Hematopoietic multipotent progenitor cell (in vitro differentiated cells): ENCODE data around the gene VAX1. TPM values are rescaled to one million over a fixed set of nuclear protein-coding genes. Genes with fewer than 3 reads are reported as not detected.
"Not testable (repeated sequence)": the region's sequence is repeated elsewhere in the genome, so short reads cannot be mapped to it uniquely, and the experiment has no call there.

ENCODE experiments used
- DNase-seq, 3 donors: peaks; one replicate each; pipeline ENCODE4 v3.0.0-alpha.2; 2011 to 2015; ENCODE audit warnings: low read depth in 2 of 3, low spot score in 2 of 3
- total RNA-seq: library from RNA; depleted of rRNA; stranded (reverse); fragments of >200 nt; gene quantifications from one replicate; pipeline ENCODE4 v1.2.3, GENCODE V29; 2012

The VAX1 gene
- total RNA-seq: under 0.01 TPM

GRCh38 chr10:117137911-117138642 is at the start of gene VAX1:
Gene VAX1 (minus strand): TSS chr10:117138270. CDS start chr10:117138056, 214 bp downstream.
- DNase-seq: peak in 1 of 3 donors; percentile 16

DNA sequence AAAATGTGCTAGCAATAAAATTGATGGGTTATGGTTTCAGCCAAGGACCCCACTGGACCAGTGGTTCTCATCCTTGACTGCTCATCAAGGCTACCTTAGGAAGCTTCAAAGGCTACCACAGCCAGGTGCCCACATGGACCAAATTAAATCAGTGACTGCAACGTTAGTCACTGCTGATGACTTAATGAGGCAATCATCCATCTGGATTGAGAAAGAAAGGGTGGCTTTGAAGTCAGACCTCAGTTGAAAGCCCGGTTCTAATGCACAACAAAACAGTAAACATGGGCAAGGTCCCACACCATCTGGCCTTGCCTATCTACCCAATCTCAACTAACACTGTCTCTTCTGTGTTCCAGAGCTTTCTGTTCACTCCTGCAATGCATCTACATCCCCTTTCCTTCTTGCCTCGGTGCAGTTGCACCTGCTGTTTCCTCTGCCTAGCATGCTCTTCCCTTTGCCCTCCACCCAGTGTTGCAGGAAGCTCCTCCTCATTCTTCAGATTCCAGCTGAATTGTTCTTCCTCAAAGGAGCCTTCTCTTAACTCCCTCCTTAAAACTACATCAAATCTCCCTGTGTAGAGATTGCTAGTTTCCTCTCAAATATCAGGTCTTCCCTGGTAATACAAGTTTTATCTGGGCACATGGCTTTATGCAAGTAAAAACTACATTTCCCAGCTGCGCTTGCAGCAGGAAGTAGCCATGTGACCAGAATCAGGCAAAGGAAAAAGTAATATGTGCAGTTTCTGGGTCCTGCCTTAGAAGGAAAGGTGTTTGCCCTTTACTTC is 49.0 kb upstream of the VAX1 start:
- no peak for DNase-seq

DNA sequence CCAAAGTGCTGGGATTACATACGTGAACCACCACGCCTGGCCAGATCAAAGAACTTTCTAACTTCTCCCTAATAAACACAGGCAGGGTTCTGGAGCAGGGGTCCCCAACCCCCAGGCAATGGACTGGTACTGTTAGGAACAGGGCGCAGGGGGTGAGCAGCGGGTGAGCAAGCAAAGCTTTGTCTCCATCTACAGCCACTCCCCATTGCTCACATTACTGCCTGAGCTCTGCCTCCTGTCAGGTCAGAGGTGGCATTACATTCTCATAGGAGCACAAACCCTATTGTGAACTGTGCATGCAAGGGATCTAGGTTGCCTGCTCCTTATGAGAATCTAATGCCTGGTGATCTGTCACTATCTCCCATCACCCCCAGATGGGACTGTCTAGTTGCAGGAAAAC is 47.7 kb upstream of the VAX1 start:
- not testable (repeated sequence) for DNase-seq

DNA sequence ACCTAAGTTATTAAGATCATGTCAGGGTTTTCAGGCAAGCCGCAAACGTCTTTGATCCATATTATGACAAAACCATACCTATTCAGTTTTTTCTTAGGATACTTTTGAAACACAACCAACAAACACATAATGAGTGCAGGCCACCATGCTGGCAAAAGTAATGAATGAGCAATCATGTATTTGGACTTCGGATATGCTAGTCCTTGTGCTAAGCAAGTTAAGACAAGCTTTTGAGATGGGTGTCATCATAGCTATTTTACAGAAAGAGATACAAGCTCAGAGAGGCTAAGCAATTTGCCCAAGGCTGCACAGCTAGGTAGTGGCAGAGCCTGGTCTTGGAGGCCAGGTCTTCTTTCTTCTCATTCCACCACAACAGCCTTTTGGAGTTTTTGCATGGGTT is 46.8 kb upstream of the VAX1 start:
- no peak for DNase-seq

DNA sequence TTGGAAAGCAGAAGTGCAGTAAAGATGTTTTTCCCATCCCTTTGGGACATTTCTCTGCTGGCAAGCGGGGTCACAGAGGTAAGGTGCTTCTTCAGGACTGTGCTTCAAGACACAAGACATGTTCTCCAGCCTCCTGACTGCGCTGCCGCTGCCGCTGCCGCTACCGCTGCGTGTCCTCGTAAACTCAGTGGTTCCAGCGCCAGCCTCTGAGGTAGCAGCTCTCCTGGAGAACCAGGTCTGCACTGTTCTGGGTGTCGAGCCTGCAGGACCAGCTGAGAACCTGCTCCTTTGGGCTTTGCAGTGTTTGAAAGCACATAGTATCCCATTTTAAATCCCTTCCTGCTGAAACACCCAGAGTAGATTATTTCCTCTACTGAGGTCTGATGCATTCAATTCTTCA is 46.2 kb upstream of the VAX1 start:
- no peak for DNase-seq

DNA sequence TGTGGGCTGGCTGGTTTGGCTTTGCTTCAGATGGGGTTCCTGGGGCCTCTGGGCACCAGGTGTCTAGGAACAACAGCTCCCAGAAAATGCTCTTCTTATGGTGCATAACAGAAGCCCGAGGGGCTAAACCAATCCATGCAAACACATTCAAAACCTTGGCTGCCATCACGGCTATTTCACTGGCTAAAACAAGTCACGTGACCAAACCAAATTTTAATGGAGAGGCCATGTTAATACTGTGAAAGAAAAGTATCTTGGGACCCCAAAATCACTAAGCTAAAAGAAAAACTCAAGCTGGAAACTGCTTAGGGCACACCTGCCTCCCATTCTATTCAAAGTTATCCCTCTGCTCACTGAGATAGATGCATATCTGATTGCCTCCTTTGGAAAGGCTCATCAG is 40.1 kb upstream of the VAX1 start:
- DNase-seq: no peak

DNA sequence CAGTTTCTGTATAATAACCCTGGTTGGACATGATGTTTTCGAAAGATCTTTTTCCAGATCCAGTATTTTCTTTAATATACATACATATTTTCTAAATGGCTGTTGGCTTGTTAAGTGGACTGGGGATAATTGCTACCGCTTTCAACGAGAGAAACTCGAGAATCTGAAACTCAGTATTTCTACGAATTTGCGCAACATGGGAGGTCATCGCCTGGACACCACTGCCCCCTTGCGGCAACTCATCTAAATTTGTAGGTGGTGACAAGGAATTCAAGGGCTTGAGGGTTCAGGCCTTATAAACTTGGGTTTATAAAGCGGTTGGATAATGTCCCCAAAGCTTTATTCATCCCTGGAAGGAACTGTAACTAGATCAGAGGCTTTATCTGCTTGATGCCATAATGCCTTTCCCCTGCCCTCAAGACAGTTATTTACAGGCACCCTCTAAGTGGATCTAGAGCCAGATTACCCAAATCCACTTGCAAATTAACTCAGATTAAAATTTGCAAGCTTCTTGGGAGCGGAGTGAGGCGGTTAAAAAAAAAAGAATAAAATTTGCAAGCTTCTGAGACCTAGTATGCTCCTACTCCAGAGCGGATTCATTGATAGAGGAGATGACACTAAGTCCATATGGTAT is 37.9 kb upstream of the VAX1 start:
- DNase-seq: peak; percentile 50 to 90 (median 76)

GRCh38 chr10:117175215-117175900 is 37.3 kb upstream of the VAX1 start:
- no peak for DNase-seq

DNA sequence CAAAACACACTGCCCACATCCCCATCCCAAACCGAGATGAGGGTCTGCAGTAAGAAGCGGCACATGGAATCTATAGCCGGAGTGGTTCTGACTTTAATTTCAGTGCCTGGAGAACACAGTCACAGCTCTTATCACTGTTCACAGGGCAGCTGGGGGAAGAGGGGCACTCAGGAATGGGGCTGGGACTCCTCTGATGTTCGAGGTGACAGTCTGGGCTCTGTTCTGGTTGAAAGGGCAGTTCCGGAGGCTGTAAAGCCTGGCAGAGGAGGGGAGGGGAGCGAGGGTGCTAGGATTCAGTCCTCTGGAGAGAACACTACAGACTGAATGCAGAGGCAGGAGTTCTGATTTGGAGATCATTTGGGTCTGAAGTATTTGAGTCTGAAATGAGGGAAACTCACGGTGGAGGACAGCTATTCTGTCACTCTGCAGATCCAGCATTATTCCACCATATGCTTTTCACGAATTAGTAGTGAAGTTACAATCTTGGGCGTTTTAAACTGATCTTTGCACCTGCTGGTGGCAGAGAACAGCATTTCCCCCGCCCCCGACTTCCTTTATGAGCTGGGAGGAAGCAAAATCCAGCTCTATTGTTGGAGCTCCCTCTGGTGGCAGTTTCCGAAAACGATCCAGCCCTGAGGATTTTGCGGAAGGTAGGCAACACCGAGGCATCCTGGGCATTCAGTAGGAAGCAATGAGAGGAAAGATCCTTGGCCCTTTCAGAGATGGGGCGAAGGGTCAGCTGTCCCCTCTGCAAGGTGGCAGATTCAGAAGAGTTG is 36.6 kb upstream of the VAX1 start:
- peak; percentile 69 to 93 (median 85) for DNase-seq

- no peak for DNase-seq
Measured at GRCh38 chr10:117170244-117170643, 32.2 kb upstream of the VAX1 start.

GRCh38 chr10:117169480-117169879 is 31.4 kb upstream of the VAX1 start:
- DNase-seq: no peak

DNA sequence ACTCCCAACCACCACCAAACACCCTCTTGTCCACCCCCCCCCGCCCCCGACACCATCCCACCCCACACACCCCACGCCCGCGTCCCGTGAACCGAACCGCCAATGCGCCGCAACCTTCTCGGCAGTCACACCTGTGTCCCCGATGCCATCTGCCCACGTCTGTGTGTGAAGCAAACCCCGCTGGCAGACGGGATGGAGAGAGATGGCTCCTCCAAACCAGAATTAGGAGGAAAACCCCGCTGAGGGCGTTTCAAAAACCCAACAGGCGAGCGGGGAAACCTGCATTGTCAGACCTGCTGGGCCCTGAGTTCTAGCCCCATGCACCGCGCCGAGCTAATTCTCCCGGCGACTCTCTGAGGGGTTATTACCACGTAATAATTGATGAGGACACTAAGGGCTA is 30.7 kb upstream of the VAX1 start:
- no peak for DNase-seq

DNA sequence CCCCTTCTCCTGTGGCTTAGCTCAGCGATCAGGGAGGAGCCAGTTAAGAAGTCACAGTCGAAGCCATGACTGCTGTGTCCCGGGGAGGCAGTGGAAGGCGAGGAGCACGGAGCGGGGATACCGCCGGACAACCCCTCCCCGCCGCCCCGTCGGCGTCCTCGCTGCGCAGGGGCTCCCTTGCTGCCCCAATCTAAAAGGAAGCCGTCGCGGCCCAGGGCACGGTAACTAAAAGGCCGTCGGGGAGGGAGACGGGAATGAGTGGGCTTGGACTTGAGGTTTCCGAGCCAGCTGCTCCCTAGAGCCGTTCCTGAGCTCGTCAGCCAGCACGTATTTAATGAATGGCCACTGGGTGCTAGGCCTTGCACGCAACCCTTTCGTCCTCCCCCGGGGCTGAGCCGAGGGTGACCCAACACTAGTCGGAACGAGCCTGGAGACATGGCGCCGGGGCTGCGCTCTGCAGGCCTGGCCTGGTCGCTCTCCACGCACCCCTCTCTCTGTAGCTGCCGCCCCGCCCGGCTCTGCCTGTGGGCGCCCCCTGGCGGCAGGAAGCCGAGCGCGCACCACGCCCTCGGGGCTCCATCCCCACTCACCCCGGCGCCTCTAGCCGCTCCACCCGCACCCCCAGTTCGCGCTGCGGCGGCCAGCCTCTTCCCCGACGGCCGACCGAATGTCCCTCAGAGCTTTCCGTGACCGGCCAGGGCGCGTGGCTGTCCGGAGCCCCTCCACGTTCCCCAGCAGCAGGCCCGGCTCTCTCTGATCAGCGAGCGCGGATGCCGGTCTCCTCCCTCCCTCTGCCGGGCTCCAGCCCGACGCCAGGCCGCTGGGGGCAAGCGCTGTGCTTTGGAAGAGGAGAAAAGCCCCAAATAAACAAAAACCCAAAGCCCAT is 30.0 kb upstream of the VAX1 start:
- peak; percentile 39 to 76 (median 74) for DNase-seq

DNA sequence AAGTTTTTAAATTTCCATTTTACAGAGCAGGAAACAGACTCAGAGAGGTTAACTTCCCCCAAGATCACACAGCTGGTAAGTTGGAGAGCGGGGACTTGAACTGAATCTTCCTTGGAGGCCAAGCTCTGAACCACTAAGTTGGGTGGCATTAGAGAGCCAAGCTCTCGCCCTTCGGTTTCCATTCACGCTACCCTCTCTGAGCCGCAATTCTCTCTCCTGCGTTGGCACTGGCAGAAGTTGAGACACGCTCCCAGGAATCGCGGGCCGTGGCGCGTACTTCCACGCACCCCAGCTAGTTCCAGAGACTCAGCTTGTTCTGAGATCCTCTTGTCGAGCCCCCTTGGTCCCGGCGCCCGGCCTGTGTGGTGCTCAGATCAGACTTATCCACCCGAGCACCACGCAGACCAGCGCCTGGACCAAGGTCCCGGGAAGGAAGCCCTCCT is 29.3 kb upstream of the VAX1 start:
- no peak for DNase-seq

DNA sequence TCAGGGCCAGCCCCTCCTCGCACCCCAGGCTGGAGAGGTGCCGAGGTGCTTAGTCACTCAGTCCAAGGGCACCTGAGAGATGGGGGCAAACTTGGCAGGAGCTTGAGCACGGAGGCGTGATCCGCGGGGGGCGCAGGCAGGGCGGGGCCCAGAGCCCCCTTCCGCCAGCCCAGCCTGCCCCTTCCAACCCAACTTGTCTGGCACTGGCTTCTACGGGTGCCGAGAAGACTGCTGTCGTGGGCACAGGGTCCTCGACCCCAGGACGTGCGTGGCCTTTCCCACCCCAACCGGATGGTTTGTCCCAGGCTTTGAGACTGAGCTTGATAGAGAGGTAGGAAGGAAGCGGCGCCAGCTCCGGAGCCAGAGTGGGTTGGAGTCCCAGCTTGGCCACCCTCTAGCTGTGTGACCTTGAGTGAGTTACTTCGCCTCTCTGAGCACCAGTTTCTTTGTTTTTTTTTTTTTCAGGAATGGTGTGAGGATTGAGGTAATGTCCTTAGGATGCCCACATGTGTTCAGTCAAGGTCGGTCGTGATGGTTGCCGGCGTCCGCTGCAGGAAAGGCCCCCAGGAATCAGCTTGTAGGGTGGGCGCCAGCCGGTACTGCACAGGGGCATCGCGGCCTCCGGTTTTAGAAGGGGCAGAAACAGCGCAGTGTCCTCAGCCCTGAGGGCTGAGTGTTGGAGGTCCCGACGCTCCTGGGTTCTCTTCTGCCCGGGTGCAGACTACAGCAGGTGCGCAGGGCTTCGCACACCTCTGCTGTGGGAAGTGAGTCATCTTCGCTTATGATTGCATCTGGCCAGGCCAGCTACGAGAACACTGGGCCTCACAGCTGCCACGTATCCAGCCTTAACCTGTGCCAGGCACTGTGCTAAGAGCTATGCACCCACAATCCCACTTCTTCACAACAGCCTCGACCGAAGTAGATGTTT is 28.6 kb upstream of the VAX1 start:
- DNase-seq: no peak

DNA sequence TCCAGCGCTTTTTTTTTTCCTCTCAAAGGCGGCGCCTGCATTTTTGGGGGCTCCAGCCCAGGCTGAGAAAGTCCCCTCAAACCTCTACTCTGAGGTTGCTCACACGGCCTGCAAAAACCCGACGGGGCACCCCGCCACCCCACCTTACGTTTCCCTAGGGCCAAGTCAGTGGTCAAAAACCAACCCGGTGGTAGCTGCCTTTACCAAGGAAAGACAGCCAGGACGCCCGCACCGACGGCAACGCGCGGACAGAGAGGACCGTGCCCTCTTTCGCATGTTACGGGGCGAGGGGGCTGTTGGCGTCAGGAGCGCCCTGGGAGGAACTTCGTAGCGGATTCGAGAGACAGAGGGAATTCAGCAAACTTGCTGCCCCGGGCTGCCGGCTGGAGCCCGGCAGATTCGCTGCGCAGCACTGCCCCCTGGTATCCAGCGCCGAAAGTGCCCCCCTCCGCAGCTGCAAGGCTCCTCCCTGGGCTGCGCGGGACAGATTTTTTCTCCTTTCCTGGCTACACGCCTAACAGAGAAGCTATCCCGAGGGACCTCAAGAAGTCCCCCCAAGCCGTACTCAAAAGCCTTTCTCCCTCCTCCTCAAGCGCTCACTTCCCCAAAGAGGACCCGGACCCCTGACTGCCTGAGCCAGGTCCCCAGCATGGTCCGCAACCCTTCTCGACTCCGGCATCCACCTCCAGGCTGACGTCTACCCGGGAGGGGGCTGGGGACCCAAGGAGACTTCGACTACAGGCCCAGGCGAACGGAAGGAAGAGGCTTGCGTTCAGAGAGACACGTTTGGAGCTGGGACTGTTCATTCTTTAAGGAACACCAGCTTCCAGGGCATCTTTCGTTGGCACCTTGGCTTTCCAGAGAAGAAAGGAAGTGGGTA is 27.7 kb upstream of the VAX1 start:
- peak in 2 of 3 donors; percentile 64 to 66 for DNase-seq
